Loucy (cell line): ENCODE data around the gene UNC5A.

Experiments
- EZH2phosphoT487 ChIP-seq: fragments of 200-600 bp; IDR thresholded peaks from 2 replicates; pipeline ENCODE4 v1.6.1; 2018; ENCODE audit warnings: antibody characterized with exemption, mild to moderate bottlenecking, moderate library complexity, borderline replicate concordance
- TF ChIP-seq, protein P1 (sequence below): fragments of 200-600 bp; sonication (generic); conservative IDR thresholded peaks from 2 replicates; pipeline ENCODE4 v1.5.1; 2014; ENCODE audit warnings: mild to moderate bottlenecking, antibody characterized with exemption, low read length

- TF ChIP-seq, protein P1, sequence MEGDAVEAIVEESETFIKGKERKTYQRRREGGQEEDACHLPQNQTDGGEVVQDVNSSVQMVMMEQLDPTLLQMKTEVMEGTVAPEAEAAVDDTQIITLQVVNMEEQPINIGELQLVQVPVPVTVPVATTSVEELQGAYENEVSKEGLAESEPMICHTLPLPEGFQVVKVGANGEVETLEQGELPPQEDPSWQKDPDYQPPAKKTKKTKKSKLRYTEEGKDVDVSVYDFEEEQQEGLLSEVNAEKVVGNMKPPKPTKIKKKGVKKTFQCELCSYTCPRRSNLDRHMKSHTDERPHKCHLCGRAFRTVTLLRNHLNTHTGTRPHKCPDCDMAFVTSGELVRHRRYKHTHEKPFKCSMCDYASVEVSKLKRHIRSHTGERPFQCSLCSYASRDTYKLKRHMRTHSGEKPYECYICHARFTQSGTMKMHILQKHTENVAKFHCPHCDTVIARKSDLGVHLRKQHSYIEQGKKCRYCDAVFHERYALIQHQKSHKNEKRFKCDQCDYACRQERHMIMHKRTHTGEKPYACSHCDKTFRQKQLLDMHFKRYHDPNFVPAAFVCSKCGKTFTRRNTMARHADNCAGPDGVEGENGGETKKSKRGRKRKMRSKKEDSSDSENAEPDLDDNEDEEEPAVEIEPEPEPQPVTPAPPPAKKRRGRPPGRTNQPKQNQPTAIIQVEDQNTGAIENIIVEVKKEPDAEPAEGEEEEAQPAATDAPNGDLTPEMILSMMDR: no peak
- no peak for TF ChIP-seq EZH2phosphoT487
Observed at GRCh38 chr5:176844706-176845391, 34.5 kb downstream of the UNC5A start.
